CD8-positive, alpha-beta memory T cell (primary cell): Measurements from ENCODE around the gene PPP1R1C. TPM values are rescaled to one million over a fixed set of nuclear protein-coding genes. Genes with fewer than 3 reads are reported as not detected.

Source experiments
- CTCF ChIA-PET: fragments of 350-600 bp; sonication (Branson Sonifier 250); formaldehyde crosslinking; loops from one replicate; lab custom pipeline; 2021; ENCODE audit warnings: antibody characterized with exemption; lab: Charles Lee
- POLR2A ChIA-PET: fragments of 350-600 bp; sonication (Branson Sonifier 250); formaldehyde crosslinking; loops from one replicate; lab custom pipeline; 2021; ENCODE audit warnings: antibody characterized with exemption; lab: Charles Lee
- DNase-seq, 5 donors: peaks; one replicate each; pipeline versions ENCODE4 v3.0.0 to v3.0.0-alpha.2; 2020 to 2022; ENCODE audit warnings: mixed read lengths in 1 of 5
- H3K27ac ChIP-seq: one replicate; pipeline ENCODE4 v1.7.0; 2013; ENCODE audit warnings: low read depth, mild to moderate bottlenecking, low read length, moderate library complexity
- H3K27me3 ChIP-seq: 2 replicates; pipeline ENCODE4 v1.7.0; 2013; ENCODE audit warnings: low read length, mild to moderate bottlenecking; ENCODE audit not compliant: insufficient read depth, poor library complexity, severe bottlenecking
- H3K36me3 ChIP-seq: 2 replicates; pipeline ENCODE4 v1.7.0; 2013; ENCODE audit warnings: mild to moderate bottlenecking, low read length, moderate library complexity; ENCODE audit not compliant: insufficient read depth
- H3K4me1 ChIP-seq: 2 replicates; pipeline ENCODE4 v1.7.0; 2013; ENCODE audit warnings: mild to moderate bottlenecking, low read length, moderate library complexity; ENCODE audit not compliant: insufficient read depth
- H3K4me3 ChIP-seq: 2 replicates; pipeline ENCODE4 v1.7.0; 2013; ENCODE audit warnings: mild to moderate bottlenecking, low read length
- H3K9me3 ChIP-seq: 2 replicates; pipeline ENCODE4 v1.7.0; 2013; ENCODE audit warnings: mild to moderate bottlenecking, low read length
- H3K27ac Mint-ChIP-seq, 8 donors: one replicate each; pipeline ENCODE4 v1.8.0; 2020 to 2021; ENCODE audit warnings: mixed read lengths in 8 of 8, mild to moderate bottlenecking in 6 of 8, inconsistent platforms in 3 of 8, moderate library complexity in 3 of 8
- H3K27me3 Mint-ChIP-seq, 2 donors: one replicate each; pipeline ENCODE4 v1.8.0; 2020 to 2021; ENCODE audit warnings: mixed read lengths in 2 of 2, mild to moderate bottlenecking in 1 of 2, moderate library complexity in 1 of 2
- H3K36me3 Mint-ChIP-seq, 3 donors: one replicate each; pipeline ENCODE4 v1.8.0; 2020 to 2021; ENCODE audit warnings: mixed read lengths in 3 of 3, inconsistent platforms in 1 of 3, mild to moderate bottlenecking in 1 of 3
- H3K4me1 Mint-ChIP-seq, 3 donors: one replicate each; pipeline ENCODE4 v1.8.0; 2020 to 2021; ENCODE audit warnings: mixed read lengths in 3 of 3, inconsistent platforms in 1 of 3, mild to moderate bottlenecking in 1 of 3
- H3K4me3 Mint-ChIP-seq, 7 donors: one replicate each; pipeline ENCODE4 v1.8.0; 2020 to 2021; ENCODE audit warnings: mixed read lengths in 7 of 7, mild to moderate bottlenecking in 6 of 7, moderate library complexity in 4 of 7, inconsistent platforms in 2 of 7
- H3K9me3 Mint-ChIP-seq, 5 donors: one replicate each; pipeline ENCODE4 v1.8.0; 2020 to 2022; ENCODE audit warnings: mixed read lengths in 5 of 5, mild to moderate bottlenecking in 3 of 5, moderate library complexity in 2 of 5, inconsistent platforms in 1 of 5
- polyA plus RNA-seq: library from polyadenylated mRNA; unstranded; fragments of 300-500 nt; fragmentation: Illumina TruSeq; gene quantifications from one replicate; pipeline ENCODE4 v1.2.3, GENCODE V29; 2021
- total RNA-seq, 2 experiments: library from RNA; stranded (reverse); gene quantifications; one replicate each; pipeline ENCODE4 v1.2.3, GENCODE V29; 2021

The PPP1R1C gene
- total and polyA plus RNA-seq, 3 experiments from 2014 or later: not detected

- Mint-ChIP-seq H3K27me3 (peaks cover 3 to 14% of the 10 kb centered on the region in 2 donors), H3K4me3 (no peak overlapping the region), H3K27ac (no peak overlapping the region), H3K36me3 (no peaks in the 10 kb centered on the region), H3K9me3 (no peaks in the 10 kb centered on the region), H3K4me1 (no peaks in the 10 kb centered on the region)
- H3K4me1 ChIP-seq: no peaks in the 10 kb centered on the region
- no peaks in the 10 kb centered on the region for H3K27me3 ChIP-seq
- no peak overlapping the region for H3K4me3 ChIP-seq
- ChIA-PET POLR2A (no interaction called here), CTCF (no interaction called here)
- DNase-seq: no peak
- H3K27ac ChIP-seq: no peak overlapping the region
- H3K36me3 ChIP-seq: no peaks in the 10 kb centered on the region
- no peaks in the 10 kb centered on the region for H3K9me3 ChIP-seq
Observed at GRCh38 chr2:181992776-181993175, 7.1 kb downstream of the PPP1R1C start.

GRCh38 chr2:181995289-181995688 lies 9.6 kb downstream of the PPP1R1C start:
- Histone ChIP-seq H3K9me3 (no peaks in the 10 kb centered on the region), H3K27me3 (no peaks in the 10 kb centered on the region), H3K36me3 (no peaks in the 10 kb centered on the region), H3K27ac (no peak overlapping the region), H3K4me3 (no peak overlapping the region), H3K4me1 (no peaks in the 10 kb centered on the region)
- POLR2A ChIA-PET: no interaction called here
- Mint-ChIP-seq H3K27me3 (peaks cover 5 to 6% of the 10 kb centered on the region in 2 donors), H3K4me3 (no peak overlapping the region), H3K9me3 (no peaks in the 10 kb centered on the region), H3K36me3 (no peaks in the 10 kb centered on the region), H3K27ac (no peak overlapping the region), H3K4me1 (peaks cover 0 to 6% (median 1%) of the 10 kb centered on the region in 3 donors)
- DNase-seq: no peak
- CTCF ChIA-PET: no interaction called here

GRCh38 chr2:181998041-181998835 lies 12.6 kb downstream of the PPP1R1C start:
- H3K27ac ChIP-seq: no peak overlapping the region
- H3K4me1 ChIP-seq: no peaks in the 10 kb centered on the region
- Mint-ChIP-seq H3K9me3 (no peaks in the 10 kb centered on the region), H3K27ac (no peak overlapping the region), H3K36me3 (no peaks in the 10 kb centered on the region), H3K27me3 (peaks cover 6 to 7% of the 10 kb centered on the region in 2 donors), H3K4me1 (peaks cover 0 to 6% (median 1%) of the 10 kb centered on the region in 3 donors), H3K4me3 (no peak overlapping the region)
- H3K27me3 ChIP-seq: no peaks in the 10 kb centered on the region
- CTCF ChIA-PET: no interaction called here
- POLR2A ChIA-PET: no interaction called here
- no peak overlapping the region for H3K4me3 ChIP-seq
- no peaks in the 10 kb centered on the region for H3K36me3 ChIP-seq
- H3K9me3 ChIP-seq: no peaks in the 10 kb centered on the region
- no peak for DNase-seq

GRCh38 chr2:181998891-181999654 lies 13.4 kb downstream of the PPP1R1C start:
- H3K27ac Mint-ChIP-seq: no peak overlapping the region
- ChIA-PET POLR2A (no interaction called here), CTCF (no interaction called here)
- Histone ChIP-seq H3K27me3 (no peaks in the 10 kb centered on the region), H3K9me3 (no peaks in the 10 kb centered on the region), H3K4me1 (no peaks in the 10 kb centered on the region), H3K36me3 (no peaks in the 10 kb centered on the region), H3K4me3 (no peak overlapping the region), H3K27ac (no peak overlapping the region)
- H3K4me1 Mint-ChIP-seq: peaks cover 0 to 6% (median 1%) of the 10 kb centered on the region in 3 donors
- H3K9me3 Mint-ChIP-seq: no peaks in the 10 kb centered on the region
- H3K27me3 Mint-ChIP-seq: peaks cover 6 to 7% of the 10 kb centered on the region in 2 donors
- DNase-seq: no peak
- H3K36me3 Mint-ChIP-seq: no peaks in the 10 kb centered on the region
- H3K4me3 Mint-ChIP-seq: no peak overlapping the region

- no peak for DNase-seq
- no peaks in the 10 kb centered on the region for H3K4me1 ChIP-seq
- H3K27me3 ChIP-seq: no peaks in the 10 kb centered on the region
- CTCF ChIA-PET: no interaction called here
- Mint-ChIP-seq H3K27me3 (peaks cover 4 to 7% of the 10 kb centered on the region in 2 donors), H3K4me3 (no peak overlapping the region), H3K36me3 (no peaks in the 10 kb centered on the region), H3K9me3 (no peaks in the 10 kb centered on the region), H3K4me1 (peaks cover 0 to 6% (median 1%) of the 10 kb centered on the region in 3 donors), H3K27ac (no peak overlapping the region)
- POLR2A ChIA-PET: no interaction called here
- H3K27ac ChIP-seq: no peak overlapping the region
- no peak overlapping the region for H3K4me3 ChIP-seq
- H3K36me3 ChIP-seq: no peaks in the 10 kb centered on the region
- H3K9me3 ChIP-seq: no peaks in the 10 kb centered on the region
Observed at GRCh38 chr2:181999911-182000310, 14.3 kb downstream of the PPP1R1C start.

GRCh38 chr2:182004945-182005520 lies 19.4 kb downstream of the PPP1R1C start:
- Histone ChIP-seq H3K27me3 (no peaks in the 10 kb centered on the region), H3K4me3 (no peak overlapping the region), H3K9me3 (no peaks in the 10 kb centered on the region), H3K27ac (no peak overlapping the region), H3K36me3 (no peaks in the 10 kb centered on the region), H3K4me1 (no peaks in the 10 kb centered on the region)
- ChIA-PET CTCF (no interaction called here), POLR2A (no interaction called here)
- no peaks in the 10 kb centered on the region for H3K9me3 Mint-ChIP-seq
- no peak overlapping the region for H3K4me3 Mint-ChIP-seq
- H3K27me3 Mint-ChIP-seq: peaks cover 0 to 7% of the 10 kb centered on the region in 2 donors
- no peaks in the 10 kb centered on the region for H3K36me3 Mint-ChIP-seq
- DNase-seq: no peak
- no peak overlapping the region for H3K27ac Mint-ChIP-seq
- H3K4me1 Mint-ChIP-seq: no peaks in the 10 kb centered on the region

GRCh38 chr2:182006595-182007341 lies 21.1 kb downstream of the PPP1R1C start:
- no peaks in the 10 kb centered on the region for H3K36me3 Mint-ChIP-seq
- H3K4me3 Mint-ChIP-seq: no peak overlapping the region
- no peak overlapping the region for H3K27ac Mint-ChIP-seq
- H3K9me3 Mint-ChIP-seq: peaks cover 0 to 8% (median 2%) of the 10 kb centered on the region in 5 donors
- no peaks in the 10 kb centered on the region for H3K36me3 ChIP-seq
- POLR2A ChIA-PET: no interaction called here
- H3K9me3 ChIP-seq: no peaks in the 10 kb centered on the region
- peaks cover 0 to 7% of the 10 kb centered on the region in 2 donors for H3K27me3 Mint-ChIP-seq
- no peak overlapping the region for H3K27ac ChIP-seq
- no peaks in the 10 kb centered on the region for H3K27me3 ChIP-seq
- CTCF ChIA-PET: no interaction called here
- DNase-seq: no peak
- no peak overlapping the region for H3K4me3 ChIP-seq
- H3K4me1 ChIP-seq: no peaks in the 10 kb centered on the region
- H3K4me1 Mint-ChIP-seq: no peaks in the 10 kb centered on the region
